Endothelial cell of umbilical vein (primary cell): ENCODE results near the gene ECM2. TPM values are rescaled to one million over a fixed set of nuclear protein-coding genes. Genes with fewer than 3 reads are reported as not detected.

Experiments used
- BruUV-seq: library from RNA; stranded (reverse); fragments of 400-500 nt; replicated peaks from 2 replicates; lab custom pipeline; 2021; lab: Mats Ljungman, UMichigan
- CTCF ChIA-PET: fragments of 300-600, 350-600 bp; sonication (Branson Sonifier 250); formaldehyde crosslinking; loops from one replicate; lab custom pipeline; 2021; ENCODE audit warnings: antibody characterized with exemption, inconsistent platforms; lab: Charles Lee
- POLR2A ChIA-PET: fragments of 300-600, 350-600 bp; sonication (Branson Sonifier 250); formaldehyde crosslinking; loops from one replicate; lab custom pipeline; 2021; ENCODE audit warnings: antibody characterized with exemption, inconsistent platforms; lab: Charles Lee
- DNase-seq: peaks from one replicate; pipeline ENCODE4 v3.0.0-alpha.2; 2011; ENCODE audit warnings: low read depth, low spot score
- FAIRE-seq: peaks from 2 replicates; lab custom pipeline; 2011; peaks lifted over from hg19 to GRCh38; lab: Jason Lieb, UNC
- H2AFZ ChIP-seq: 2 replicates; pipeline ENCODE4 v1.6.0; 2012; ENCODE audit warnings: low read depth, low read length, control low read depth, inconsistent platforms
- H3K27ac ChIP-seq: 2 replicates; pipeline ENCODE4 v1.5.1; 2011; ENCODE audit warnings: low read depth, mild to moderate bottlenecking, control low read depth, low read length, moderate library complexity; ENCODE audit not compliant: insufficient read depth
- H3K27me3 ChIP-seq, 2 experiments: 2 replicates each; pipeline versions ENCODE4 v1.6.0 to v1.6.1; 2011; ENCODE audit warnings: low read length in 2 of 2, mixed read lengths in 1 of 2; ENCODE audit not compliant: control insufficient read depth in 2 of 2, insufficient read depth in 2 of 2
- H3K36me3 ChIP-seq, 2 experiments: 2 replicates in 1 of 2; 3 replicates in 1 of 2; pipeline ENCODE4 v1.5.1; 2011; ENCODE audit warnings: low read length in 2 of 2, mild to moderate bottlenecking in 1 of 2, moderate library complexity in 1 of 2; ENCODE audit not compliant: control insufficient read depth in 2 of 2, insufficient read depth in 2 of 2; ENCODE audit errors: extremely low read depth in 1 of 2
- H3K4me1 ChIP-seq: 3 replicates; pipeline ENCODE4 v1.5.1; 2011; ENCODE audit warnings: mild to moderate bottlenecking, low read length; ENCODE audit not compliant: control insufficient read depth, insufficient read depth; ENCODE audit errors: extremely low read depth
- H3K4me2 ChIP-seq: 2 replicates; pipeline ENCODE4 v1.6.1; 2011; ENCODE audit warnings: low read length, control low read depth, mixed read lengths; ENCODE audit not compliant: insufficient read depth
- H3K4me3 ChIP-seq, 3 experiments: fragments of 200-600 bp in 1 of 3; sonication (generic), shearing (Covaris generic) in 1 of 3; replicated peaks in 1 of 3; 2 replicates each; pipeline ENCODE4 v1.5.1; 2011 to 2016; ENCODE audit warnings: control low read depth in 3 of 3, low read length in 3 of 3, mild to moderate bottlenecking in 2 of 3, inconsistent platforms in 1 of 3, low read depth in 1 of 3, moderate library complexity in 1 of 3; ENCODE audit not compliant: insufficient read depth in 1 of 3
- H3K79me2 ChIP-seq: 2 replicates; pipeline ENCODE4 v1.6.0; 2012; ENCODE audit warnings: low read length, inconsistent platforms; ENCODE audit not compliant: control insufficient read depth, insufficient read depth
- H3K9ac ChIP-seq: replicated peaks from 2 replicates; pipeline ENCODE3; 2011; ENCODE audit warnings: low read length, control low read depth; ENCODE audit not compliant: insufficient read depth; ENCODE audit errors: extremely low read depth
- H3K9me1 ChIP-seq: replicated peaks from 3 replicates; pipeline ENCODE4 v1.6.0; 2011; ENCODE audit warnings: mild to moderate bottlenecking, low read length; ENCODE audit not compliant: control insufficient read depth, insufficient read depth; ENCODE audit errors: extremely low read depth
- H3K9me3 ChIP-seq: replicated peaks from 2 replicates; pipeline ENCODE4 v1.5.1; 2012; ENCODE audit warnings: low read length, inconsistent platforms; ENCODE audit not compliant: control insufficient read depth, insufficient read depth
- H4K20me1 ChIP-seq: replicated peaks from 2 replicates; pipeline ENCODE3; 2011; ENCODE audit warnings: mild to moderate bottlenecking, low read length; ENCODE audit not compliant: control insufficient read depth, insufficient read depth; ENCODE audit errors: extremely low read depth
- CTCF ChIP-seq, 2 donors: IDR thresholded peaks; 1 replicate in 1 of 2; 2 replicates in 1 of 2; pipeline ENCODE4 v1.5.1; 2011; ENCODE audit warnings: low read length in 2 of 2, mild to moderate bottlenecking in 2 of 2, moderate library complexity in 2 of 2, control low read depth in 1 of 2, inconsistent platforms in 1 of 2, low read depth in 1 of 2; ENCODE audit not compliant: insufficient read depth in 1 of 2; ENCODE audit errors: extremely low read depth in 1 of 2
- EZH2 ChIP-seq: IDR thresholded peaks from 2 replicates; pipeline ENCODE4 v1.6.1; 2012; ENCODE audit warnings: borderline replicate concordance, low read depth, mild to moderate bottlenecking, moderate library complexity, low read length, inconsistent platforms; ENCODE audit not compliant: severe bottlenecking
- FOS ChIP-seq: IDR thresholded peaks from 2 replicates; pipeline ENCODE4 v1.6.1; 2011; ENCODE audit warnings: mild to moderate bottlenecking, low read length, moderate library complexity, borderline replicate concordance; ENCODE audit not compliant: insufficient read depth
- GATA2 ChIP-seq: IDR thresholded peaks from 2 replicates; pipeline ENCODE4 v1.7.0; 2011; ENCODE audit warnings: low read depth, mild to moderate bottlenecking, moderate library complexity, mixed read lengths, low read length; ENCODE audit not compliant: insufficient read length, insufficient read depth
- JUN ChIP-seq: IDR thresholded peaks from 2 replicates; pipeline ENCODE4 v1.6.1; 2011; ENCODE audit warnings: borderline replicate concordance, low read depth; ENCODE audit not compliant: insufficient read length, insufficient read depth
- MYC ChIP-seq: IDR thresholded peaks from one replicate; pipeline ENCODE4 v1.6.1; 2011; ENCODE audit warnings: mild to moderate bottlenecking, low read depth, low read length
- POLR2A ChIP-seq: IDR thresholded peaks from 2 replicates; pipeline ENCODE4 v1.6.1; 2012; ENCODE audit warnings: low read depth, mild to moderate bottlenecking, control low read depth, low read length
- POLR2AphosphoS5 ChIP-seq: IDR thresholded peaks from 2 replicates; pipeline ENCODE4 v1.6.1; 2012; ENCODE audit warnings: low read depth, mild to moderate bottlenecking, control low read depth, low read length, moderate library complexity; ENCODE audit not compliant: insufficient read depth
- dilution Hi-C: fragments of 300-500 bp; cut with MboI; formaldehyde crosslinking; loops from one replicate; pipeline ENCODE4 v1.15.0; 2019; ENCODE audit warnings: low sequenced_read_pairs; ENCODE audit not compliant: extremely low pct_ligation_motif_present
- intact Hi-C: fragments of 100-400 bp; cut with micrococcal nuclease; formaldehyde crosslinking; loops from one replicate; pipeline ENCODE4 v1.10.0; 2022
- polyA plus RNA-seq, 4 experiments: library from polyadenylated mRNA; depleted of rRNA in 3 of 4; stranded (reverse) in 3 of 4; unstranded in 1 of 4; fragments of >200 nt; gene quantifications; 2 replicates each; pipeline versions ENCODE4 v1.2.1 to v1.2.3, GENCODE V29; 2011 to 2012; ENCODE audit warnings: missing spikeins in 1 of 4
- total RNA-seq: library from RNA; stranded (reverse); gene quantifications from 2 replicates; pipeline ENCODE4 v1.2.3, GENCODE V29; 2021
- TF ChIP-seq, protein P1 (sequence below): IDR thresholded peaks from 2 replicates; pipeline ENCODE4 v1.6.1; 2011; ENCODE audit not compliant: insufficient read depth, insufficient read length

ECM2 gene
- total and polyA plus RNA-seq, 2 donors (not counting 3 experiments of a cell fraction or from before 2014, with no cell fraction given) = 0.03 TPM; not detected in 1

- FAIRE-seq = no peak
- Histone ChIP-seq H3K9me3 (no peaks in the 10 kb centered on the region), H3K4me2 (no peak overlapping the region), H3K27me3 (no peaks in the 10 kb centered on the region), H3K9me1 (no peaks in the 10 kb centered on the region), H2AFZ (no peak overlapping the region), H3K4me3 (no peak overlapping the region), H3K27ac (no peak overlapping the region), H3K36me3 (no peaks in the 10 kb centered on the region), H3K9ac (no peak overlapping the region), H3K4me1 (no peaks in the 10 kb centered on the region), H3K79me2 (no peaks in the 10 kb centered on the region), H4K20me1 (no peaks in the 10 kb centered on the region)
- ChIA-PET POLR2A (no interaction called here), CTCF (no interaction called here)
- TF ChIP-seq, protein P1, sequence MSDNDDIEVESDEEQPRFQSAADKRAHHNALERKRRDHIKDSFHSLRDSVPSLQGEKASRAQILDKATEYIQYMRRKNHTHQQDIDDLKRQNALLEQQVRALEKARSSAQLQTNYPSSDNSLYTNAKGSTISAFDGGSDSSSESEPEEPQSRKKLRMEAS = no peak
- TF ChIP-seq EZH2 = no peak
- TF ChIP-seq POLR2AphosphoS5 = no peak
- TF ChIP-seq POLR2A = no peak
- no peak for TF ChIP-seq JUN
- TF ChIP-seq GATA2 = no peak
- no peak for TF ChIP-seq FOS
- no peak for TF ChIP-seq MYC
- TF ChIP-seq CTCF (IDR thresholded peaks at IDR 0.05; ENCODE audit: extremely low read depth in 1 of 2, insufficient read depth in 1 of 2, low read depth in 1 of 2, low read length in 2 of 2) = no peak
- dilution Hi-C loops (no loop called here), intact Hi-C loops (no loop called here)
- no TSS peak for BruUV-seq
- no peak for DNase-seq
These were observed 10.5 kb downstream of the ECM2 start for GRCh38 chr9:92525306-92525705.
